GM12874 (cell line): ENCODE data around the gene TLE6.

Source experiments
- CTCF ChIP-seq: IDR thresholded peaks from 2 replicates; pipeline ENCODE4 v1.5.1; 2011; ENCODE audit warnings: low read depth, mild to moderate bottlenecking, control low read depth, low read length, moderate library complexity; ENCODE audit not compliant: insufficient read depth

The TLE6 gene

GRCh38 chr19:3015126-3016057 lies 38.0 kb downstream of the TLE6 start:
- TF ChIP-seq CTCF = no peak

- no peak for TF ChIP-seq CTCF
Measured at GRCh38 chr19:3017923-3018322, 40.6 kb downstream of the TLE6 start.

GRCh38 chr19:3019211-3019854 lies 42.0 kb downstream of the TLE6 start:
- TF ChIP-seq CTCF = no peak

GRCh38 chr19:3020321-3020960 lies 43.1 kb downstream of the TLE6 start:
- no peak for TF ChIP-seq CTCF

GRCh38 chr19:3024509-3024869 lies 47.1 kb downstream of the TLE6 start:
- TF ChIP-seq CTCF = no peak

- no peak for TF ChIP-seq CTCF
Measured at GRCh38 chr19:3024870-3025548, 47.6 kb downstream of the TLE6 start.

- no peak for TF ChIP-seq CTCF
Measured at GRCh38 chr19:3025549-3025886, 48.2 kb downstream of the TLE6 start.
